Gastrocnemius medialis (tissue), 4 donors: Measurements from ENCODE around the gene NEDD4L. TPM values are rescaled to one million over a fixed set of nuclear protein-coding genes. Genes with fewer than 3 reads are reported as not detected.

Experiments
- ATAC-seq, 2 donors: fragments of 150-250 bp; one replicate each; pipeline ENCODE4 v1.9.1; 2016
- DNase-seq, 2 donors: peaks; one replicate each; pipeline ENCODE4 v3.0.0-alpha.2; 2019
- H3K27ac ChIP-seq, 4 donors: fragments of 200-600 bp; sonication (generic); 1 replicate in 1 of 4; 2 replicates in 3 of 4; pipeline ENCODE4 v1.5.1; 2016 to 2018; ENCODE audit warnings: mild to moderate bottlenecking in 2 of 4, moderate library complexity in 1 of 4
- H3K27me3 ChIP-seq, 3 donors: fragments of 200-600 bp; sonication (generic) in 2 of 3; 1 replicate in 1 of 3; 2 replicates in 2 of 3; pipeline versions ENCODE4 v1.5.1 to v1.6.0; 2016 to 2019; ENCODE audit warnings: mild to moderate bottlenecking in 1 of 3, moderate library complexity in 1 of 3
- H3K36me3 ChIP-seq, 2 donors: fragments of 200-600 bp; sonication (generic) in 1 of 2; one replicate each; pipeline ENCODE4 v1.5.1; 2017 to 2018
- H3K4me1 ChIP-seq, 2 donors: fragments of 200-600 bp; sonication (generic) in 1 of 2; one replicate each; pipeline ENCODE4 v1.5.1; 2016 to 2017; ENCODE audit warnings: mild to moderate bottlenecking in 2 of 2
- H3K4me3 ChIP-seq, 4 donors: fragments of 200-600 bp; sonication (generic) in 3 of 4; 1 replicate in 1 of 4; 2 replicates in 3 of 4; pipeline ENCODE4 v1.5.1; 2016 to 2019; ENCODE audit warnings: mild to moderate bottlenecking in 2 of 4
- H3K9me3 ChIP-seq, 3 donors: fragments of 200-600 bp; sonication (generic) in 2 of 3; 1 replicate in 1 of 3; 2 replicates in 2 of 3; pipeline ENCODE4 v1.5.1; 2016 to 2019
- CTCF ChIP-seq, 5 experiments: fragments of 450-650 bp in 3 of 5; fragments of 200-600 bp in 2 of 5; sonication (generic) in 2 of 5; IDR thresholded peaks in 4 of 5; conservative IDR thresholded peaks in 1 of 5; 1 replicate in 4 of 5; 2 replicates in 1 of 5; pipeline ENCODE4 v1.5.1; 2016 to 2019; ENCODE audit warnings: antibody characterized with exemption in 5 of 5, mild to moderate bottlenecking in 3 of 5, moderate library complexity in 3 of 5
- POLR2A ChIP-seq, 2 donors: fragments of 450-650 bp; IDR thresholded peaks; one replicate each; pipeline ENCODE4 v1.6.1; 2017; ENCODE audit warnings: antibody characterized with exemption in 2 of 2, mild to moderate bottlenecking in 2 of 2, moderate library complexity in 2 of 2
- in situ Hi-C, 4 donors: fragments of 200-750 bp; cut with MboI; loops; one replicate each; pipeline versions ENCODE4 v1.15.0 to v1.8.0; 2017; ENCODE audit warnings: low sequenced_read_pairs in 4 of 4
- intact Hi-C: fragments of 100-400 bp; cut with DNase I; formaldehyde crosslinking; loops from one replicate; pipeline ENCODE4 v1.15.1; 2023; ENCODE audit warnings: low total_unique reads
- total RNA-seq, 4 donors: library from RNA; depleted of rRNA; stranded (reverse); fragments of >200 nt; gene quantifications; one replicate each; pipeline versions ENCODE4 v1.1.0 to v1.2.3, GENCODE V29; 2016

NEDD4L gene
- total RNA-seq, 4 donors from 2014 or later: 27.4 to 81.5 (median 51.5) TPM

- no peak for TF ChIP-seq CTCF (IDR thresholded peaks at IDR 0.05 in 4 of 5, conservative IDR thresholded peaks at IDR 0.05 in 1 of 5)
- DNase-seq (no peak), ATAC-seq (no peak)
- in situ Hi-C loops (no loop called here), intact Hi-C loops (no loop called here)
- peaks cover 67 to 74% of the 10 kb centered on the region in 2 donors for H3K4me1 ChIP-seq
- H3K4me3 ChIP-seq: no peak overlapping the region
- no peaks in the 10 kb centered on the region for H3K36me3 ChIP-seq
- H3K9me3 ChIP-seq: no peaks in the 10 kb centered on the region
- no peaks in the 10 kb centered on the region for H3K27me3 ChIP-seq
- H3K27ac ChIP-seq: peak overlapping the region in 3 of 4 donors; percentile 28 to 52 (median 47)
These were observed 248.6 kb downstream of the NEDD4L start for GRCh38 chr18:58292638-58293037.

DNA sequence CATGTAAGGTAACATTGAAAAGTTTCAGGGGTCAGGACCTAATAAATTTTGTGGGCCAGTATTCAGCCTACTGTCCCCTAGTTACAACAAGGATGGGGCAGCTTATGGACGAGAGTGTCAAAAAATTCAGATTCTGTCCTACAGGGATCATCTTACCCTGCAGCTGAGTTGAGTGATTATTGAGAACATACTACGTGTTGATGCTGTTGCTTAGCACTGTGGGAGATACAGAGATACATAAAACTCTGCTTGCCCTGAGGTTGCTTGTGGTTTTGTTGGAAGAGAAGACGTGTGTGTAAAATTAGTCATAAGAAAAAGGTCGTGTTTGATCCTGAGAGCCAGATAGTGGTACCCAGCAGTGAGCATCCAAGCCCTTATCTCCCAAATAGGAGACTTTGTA, 253.2 kb downstream of the NEDD4L start:
- TF ChIP-seq CTCF (IDR thresholded peaks at IDR 0.05 in 4 of 5, conservative IDR thresholded peaks at IDR 0.05 in 1 of 5) (no peak), POLR2A (IDR thresholded peaks at IDR 0.05) (no peak)
- intact Hi-C loops (no loop called here), in situ Hi-C loops (no loop called here)
- H3K4me3 ChIP-seq: no peak overlapping the region
- H3K27ac ChIP-seq: peak overlapping the region in 3 of 4 donors; percentile 15 to 82 (median 32)
- no peaks in the 10 kb centered on the region for H3K27me3 ChIP-seq
- no peaks in the 10 kb centered on the region for H3K36me3 ChIP-seq
- peaks cover 68 to 73% of the 10 kb centered on the region in 2 donors for H3K4me1 ChIP-seq
- ATAC-seq: no peak
- DNase-seq: no peak
- no peaks in the 10 kb centered on the region for H3K9me3 ChIP-seq

- TF ChIP-seq CTCF (IDR thresholded peaks at IDR 0.05 in 4 of 5, conservative IDR thresholded peaks at IDR 0.05 in 1 of 5) (no peak), POLR2A (IDR thresholded peaks at IDR 0.05) (no peak)
- Histone ChIP-seq H3K27ac (peak overlapping the region; percentile 56 to 82 (median 59)), H3K9me3 (no peaks in the 10 kb centered on the region), H3K27me3 (no peaks in the 10 kb centered on the region), H3K36me3 (no peaks in the 10 kb centered on the region), H3K4me1 (peaks cover 73 to 76% of the 10 kb centered on the region in 2 donors), H3K4me3 (no peak overlapping the region)
- DNase-seq (no peak), ATAC-seq (peak in 1 of 2 donors; percentile 49)
- in situ Hi-C loops (no loop called here), intact Hi-C loops (no loop called here)
These were observed 254.5 kb downstream of the NEDD4L start for GRCh38 chr18:58298251-58299134.

GRCh38 chr18:58299135-58299473, 255.1 kb downstream of the NEDD4L start:
- Histone ChIP-seq H3K27ac (peak overlapping the region; percentile 56 to 82 (median 59)), H3K27me3 (no peaks in the 10 kb centered on the region), H3K4me3 (no peak overlapping the region), H3K36me3 (no peaks in the 10 kb centered on the region), H3K9me3 (no peaks in the 10 kb centered on the region), H3K4me1 (peaks cover 78 to 82% of the 10 kb centered on the region in 2 donors)
- TF ChIP-seq CTCF (IDR thresholded peaks at IDR 0.05 in 4 of 5, conservative IDR thresholded peaks at IDR 0.05 in 1 of 5) (no peak), POLR2A (IDR thresholded peaks at IDR 0.05) (no peak)
- ATAC-seq: no peak
- DNase-seq: no peak
- intact Hi-C loops (no loop called here), in situ Hi-C loops (no loop called here)
